ENCODE data around the gene LPAR1.

LPAR1 gene

DNA sequence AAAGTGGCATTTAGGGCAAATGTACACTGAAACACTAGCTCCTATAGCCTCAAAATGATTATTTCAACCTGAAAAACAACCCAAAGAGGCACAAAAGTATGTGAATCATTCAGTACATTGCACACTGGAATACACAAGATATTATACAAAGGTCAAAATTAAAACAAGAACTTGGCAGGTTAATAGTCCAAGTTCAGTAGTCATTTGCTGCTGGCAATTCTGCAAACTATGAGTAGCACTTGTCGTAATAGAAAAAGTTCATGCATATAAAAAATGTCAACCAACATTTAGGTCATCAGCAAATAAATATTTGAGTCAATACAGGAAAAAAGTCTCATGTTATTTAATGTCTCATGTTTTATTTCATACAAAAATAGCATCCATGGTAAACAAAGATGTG, 98.7 kb downstream of the LPAR1 start:
- H3K36me3 ChIP-seq (ENCODE audit: control insufficient read depth in 2 of 2, insufficient read depth in 2 of 2, low read length in 2 of 2): no peaks in the 10 kb centered on the region
- no peaks in the 10 kb centered on the region for H3K27me3 ChIP-seq (ENCODE audit: control insufficient read depth in 1 of 2, insufficient read depth in 2 of 2, low read length in 2 of 2)
- H3K9ac ChIP-seq (ENCODE audit: low read length in 2 of 2): no peak overlapping the region
- no peak overlapping the region for H3K4me3 ChIP-seq (ENCODE audit: low read length in 2 of 2)
- H3K9me3 ChIP-seq (ENCODE audit: control insufficient read depth in 2 of 2, low read length in 2 of 2): no peaks in the 10 kb centered on the region
- no peaks in the 10 kb centered on the region for H3K4me1 ChIP-seq (ENCODE audit: control insufficient read depth, insufficient read depth, low read length)
- no peak overlapping the region for H3K27ac ChIP-seq (ENCODE audit: low read length)

DNA sequence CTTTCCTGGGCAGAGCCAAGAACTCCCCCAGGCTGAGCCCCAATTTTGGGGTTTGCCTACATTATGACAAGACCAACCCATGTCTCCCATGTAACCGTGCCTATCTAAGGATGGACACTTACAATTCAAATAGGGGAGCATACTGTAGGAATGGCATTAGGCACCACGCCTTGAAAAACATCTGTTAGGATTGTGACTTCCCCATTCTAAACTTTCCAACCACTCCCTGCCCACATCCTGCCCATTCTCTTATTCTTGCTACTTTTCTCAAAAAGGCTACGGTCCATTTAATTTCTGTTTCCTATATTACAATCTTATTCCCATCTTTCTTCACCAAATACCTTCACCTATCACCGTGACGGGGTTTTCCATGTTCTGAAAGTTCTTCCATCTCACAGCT, 99.2 kb downstream of the LPAR1 start:
- H3K27me3 ChIP-seq (ENCODE audit: control insufficient read depth in 1 of 2, insufficient read depth in 2 of 2, low read length in 2 of 2): no peaks in the 10 kb centered on the region
- no peak overlapping the region for H3K4me3 ChIP-seq (ENCODE audit: low read length in 2 of 2)
- no peaks in the 10 kb centered on the region for H3K9me3 ChIP-seq (ENCODE audit: control insufficient read depth in 2 of 2, low read length in 2 of 2)
- H3K36me3 ChIP-seq (ENCODE audit: control insufficient read depth in 2 of 2, insufficient read depth in 2 of 2, low read length in 2 of 2): no peaks in the 10 kb centered on the region
- no peak overlapping the region for H3K9ac ChIP-seq (ENCODE audit: low read length in 2 of 2)
- H3K27ac ChIP-seq (ENCODE audit: low read length): no peak overlapping the region
- no peaks in the 10 kb centered on the region for H3K4me1 ChIP-seq (ENCODE audit: control insufficient read depth, insufficient read depth, low read length)

DNA sequence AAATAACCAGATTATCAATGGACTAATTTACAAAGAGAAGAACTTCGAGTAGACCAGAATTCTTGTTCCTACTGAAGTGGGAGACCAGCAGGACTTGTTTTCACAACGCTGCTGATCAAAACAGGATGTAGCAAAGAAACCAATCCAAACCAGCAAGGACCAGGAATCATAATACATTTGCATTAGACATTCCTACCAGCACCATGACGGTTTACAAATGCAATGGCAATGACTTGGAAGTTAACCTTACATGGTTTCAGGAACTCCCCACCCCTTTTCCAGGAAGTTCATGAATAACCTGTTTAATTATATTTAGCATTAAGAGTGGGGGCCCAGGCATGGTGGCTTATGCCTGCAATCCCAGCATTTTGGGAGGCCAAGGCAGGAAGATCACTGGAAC, 100.0 kb downstream of the LPAR1 start:
- Histone ChIP-seq H3K27me3 (ENCODE audit: control insufficient read depth in 1 of 2, insufficient read depth in 2 of 2, low read length in 2 of 2) (no peaks in the 10 kb centered on the region), H3K4me3 (ENCODE audit: low read length in 2 of 2) (no peak overlapping the region), H3K27ac (ENCODE audit: low read length) (no peak overlapping the region), H3K9me3 (ENCODE audit: control insufficient read depth in 2 of 2, low read length in 2 of 2) (no peaks in the 10 kb centered on the region), H3K36me3 (ENCODE audit: control insufficient read depth in 2 of 2, insufficient read depth in 2 of 2, low read length in 2 of 2) (no peaks in the 10 kb centered on the region), H3K4me1 (ENCODE audit: control insufficient read depth, insufficient read depth, low read length) (no peaks in the 10 kb centered on the region), H3K9ac (ENCODE audit: low read length in 2 of 2) (no peak overlapping the region)

DNA sequence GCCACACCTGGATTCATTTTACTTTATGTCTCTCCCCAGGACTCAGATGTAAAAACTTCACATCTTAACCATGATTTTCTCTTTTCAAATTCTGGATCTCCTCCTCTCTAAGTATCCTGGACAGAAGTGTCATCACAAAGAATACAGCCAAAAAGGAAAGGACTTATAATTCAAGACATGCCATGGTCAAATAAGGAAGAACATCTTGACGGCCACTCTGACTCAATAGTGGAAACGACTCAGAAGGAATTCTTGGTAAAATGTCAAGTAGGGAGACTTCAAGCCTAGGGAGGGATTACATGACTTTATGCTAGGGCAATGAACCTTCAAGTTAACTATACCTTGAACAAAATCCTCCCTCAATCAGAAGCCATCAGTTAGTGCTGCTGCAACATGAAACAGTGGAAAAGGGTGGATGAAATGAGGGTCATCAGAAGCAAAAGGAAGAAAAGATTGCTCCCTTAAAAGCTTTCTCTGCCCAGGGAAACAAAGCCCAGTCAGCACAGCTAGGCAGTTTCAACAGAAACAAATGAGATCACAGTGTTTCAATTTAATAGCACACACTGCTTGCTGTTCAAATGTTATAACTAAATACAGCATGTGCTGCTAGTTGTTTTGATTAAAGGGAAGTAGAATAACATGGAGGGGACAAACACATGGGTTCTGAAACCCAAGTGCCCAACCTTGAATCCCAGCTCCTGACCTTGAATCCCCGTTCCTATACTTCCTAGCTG, 101.4 kb downstream of the LPAR1 start:
- Histone ChIP-seq H3K9ac (ENCODE audit: low read length in 2 of 2) (no peak overlapping the region), H3K9me3 (ENCODE audit: control insufficient read depth in 2 of 2, low read length in 2 of 2) (no peaks in the 10 kb centered on the region), H3K27ac (ENCODE audit: low read length) (peak overlapping the region; percentile 43), H3K27me3 (ENCODE audit: control insufficient read depth in 1 of 2, insufficient read depth in 2 of 2, low read length in 2 of 2) (no peaks in the 10 kb centered on the region), H3K4me1 (ENCODE audit: control insufficient read depth, insufficient read depth, low read length) (no peaks in the 10 kb centered on the region), H3K36me3 (ENCODE audit: control insufficient read depth in 2 of 2, insufficient read depth in 2 of 2, low read length in 2 of 2) (no peaks in the 10 kb centered on the region), H3K4me3 (ENCODE audit: low read length in 2 of 2) (no peak overlapping the region)

DNA sequence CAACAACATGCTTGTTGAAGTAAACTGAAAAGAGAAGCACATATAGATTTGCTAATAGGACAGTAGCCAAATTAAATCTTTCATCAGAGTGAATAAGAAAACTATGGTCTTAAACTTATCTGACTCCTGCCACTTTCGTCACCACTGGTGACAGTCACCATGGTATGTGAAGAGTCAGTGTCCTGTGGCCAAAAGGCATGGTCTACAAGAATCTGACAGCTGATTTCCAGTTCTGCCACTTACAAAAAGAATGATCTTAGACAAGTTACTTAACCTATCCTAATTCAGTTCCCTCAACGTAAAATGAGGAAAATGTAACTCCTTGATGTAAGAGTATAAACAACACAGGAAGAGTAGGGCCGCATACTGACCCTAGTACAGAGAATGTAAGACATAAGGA, 102.0 kb downstream of the LPAR1 start:
- H3K27ac ChIP-seq (ENCODE audit: low read length): peak overlapping the region; percentile 43
- H3K9me3 ChIP-seq (ENCODE audit: control insufficient read depth in 2 of 2, low read length in 2 of 2): no peaks in the 10 kb centered on the region
- H3K27me3 ChIP-seq (ENCODE audit: control insufficient read depth in 1 of 2, insufficient read depth in 2 of 2, low read length in 2 of 2): no peaks in the 10 kb centered on the region
- H3K9ac ChIP-seq (ENCODE audit: low read length in 2 of 2): no peak overlapping the region
- no peaks in the 10 kb centered on the region for H3K36me3 ChIP-seq (ENCODE audit: control insufficient read depth in 2 of 2, insufficient read depth in 2 of 2, low read length in 2 of 2)
- H3K4me3 ChIP-seq (ENCODE audit: low read length in 2 of 2): no peak overlapping the region
- H3K4me1 ChIP-seq (ENCODE audit: control insufficient read depth, insufficient read depth, low read length): no peaks in the 10 kb centered on the region

DNA sequence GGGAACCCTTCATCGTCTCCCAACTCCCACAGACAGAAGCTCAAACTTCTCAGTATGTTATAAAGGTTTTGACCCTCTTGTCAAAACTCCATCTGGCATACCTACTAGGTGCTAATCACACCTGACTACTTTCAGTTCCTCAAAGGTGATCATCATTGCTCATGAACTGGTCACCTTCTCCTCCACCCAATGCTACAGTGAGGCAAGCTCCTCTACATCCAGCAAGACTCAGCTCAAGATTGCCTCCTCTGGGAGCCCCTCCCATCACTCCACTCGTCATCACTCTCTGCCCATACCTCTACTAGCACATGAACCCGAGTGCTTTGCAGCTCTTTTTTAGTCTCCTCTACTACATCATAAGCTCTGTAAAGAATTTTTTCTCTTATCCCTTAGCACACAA, 102.4 kb downstream of the LPAR1 start:
- H3K36me3 ChIP-seq (ENCODE audit: control insufficient read depth in 2 of 2, insufficient read depth in 2 of 2, low read length in 2 of 2): no peaks in the 10 kb centered on the region
- H3K9ac ChIP-seq (ENCODE audit: low read length in 2 of 2): no peak overlapping the region
- no peak overlapping the region for H3K4me3 ChIP-seq (ENCODE audit: low read length in 2 of 2)
- H3K4me1 ChIP-seq (ENCODE audit: control insufficient read depth, insufficient read depth, low read length): no peaks in the 10 kb centered on the region
- H3K27ac ChIP-seq (ENCODE audit: low read length): no peak overlapping the region
- H3K27me3 ChIP-seq (ENCODE audit: control insufficient read depth in 1 of 2, insufficient read depth in 2 of 2, low read length in 2 of 2): no peaks in the 10 kb centered on the region
- H3K9me3 ChIP-seq (ENCODE audit: control insufficient read depth in 2 of 2, low read length in 2 of 2): no peaks in the 10 kb centered on the region

DNA sequence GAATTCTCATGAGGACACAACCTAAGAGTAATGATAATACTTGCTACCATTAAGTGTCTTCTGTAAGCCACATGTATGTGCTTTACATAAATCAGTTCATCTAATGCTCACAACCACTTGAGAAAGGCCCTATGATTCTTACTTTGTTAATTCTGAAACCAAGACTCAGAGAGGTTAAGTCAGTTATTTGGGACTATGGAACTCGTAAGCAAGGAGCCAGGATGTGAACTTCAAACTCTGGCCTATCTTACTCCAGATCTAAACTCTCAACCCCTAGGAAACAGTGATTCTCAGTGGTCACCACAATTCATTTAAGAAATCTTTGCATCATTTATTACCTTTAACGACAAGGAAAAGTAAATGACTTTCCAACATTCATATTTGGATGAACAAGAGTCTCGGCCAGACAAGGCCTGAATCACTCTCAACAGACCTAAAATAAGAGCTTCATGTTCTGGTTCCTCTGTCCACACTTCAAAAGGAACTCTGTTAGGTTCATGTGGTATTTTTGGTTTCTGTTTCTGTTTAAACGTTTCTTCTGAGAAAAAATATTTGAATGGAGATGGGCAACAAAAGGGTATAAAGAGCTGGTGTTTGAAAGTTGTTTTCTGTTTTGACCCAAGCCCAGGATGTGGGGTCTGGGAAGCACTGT, 104.8 kb downstream of the LPAR1 start:
- H3K4me3 ChIP-seq (ENCODE audit: low read length in 2 of 2): no peak overlapping the region
- no peaks in the 10 kb centered on the region for H3K9me3 ChIP-seq (ENCODE audit: control insufficient read depth in 2 of 2, low read length in 2 of 2)
- H3K9ac ChIP-seq (ENCODE audit: low read length in 2 of 2): no peak overlapping the region
- no peaks in the 10 kb centered on the region for H3K27me3 ChIP-seq (ENCODE audit: control insufficient read depth in 1 of 2, insufficient read depth in 2 of 2, low read length in 2 of 2)
- H3K36me3 ChIP-seq (ENCODE audit: control insufficient read depth in 2 of 2, insufficient read depth in 2 of 2, low read length in 2 of 2): no peaks in the 10 kb centered on the region
- no peaks in the 10 kb centered on the region for H3K4me1 ChIP-seq (ENCODE audit: control insufficient read depth, insufficient read depth, low read length)
- H3K27ac ChIP-seq (ENCODE audit: low read length): no peak overlapping the region

DNA sequence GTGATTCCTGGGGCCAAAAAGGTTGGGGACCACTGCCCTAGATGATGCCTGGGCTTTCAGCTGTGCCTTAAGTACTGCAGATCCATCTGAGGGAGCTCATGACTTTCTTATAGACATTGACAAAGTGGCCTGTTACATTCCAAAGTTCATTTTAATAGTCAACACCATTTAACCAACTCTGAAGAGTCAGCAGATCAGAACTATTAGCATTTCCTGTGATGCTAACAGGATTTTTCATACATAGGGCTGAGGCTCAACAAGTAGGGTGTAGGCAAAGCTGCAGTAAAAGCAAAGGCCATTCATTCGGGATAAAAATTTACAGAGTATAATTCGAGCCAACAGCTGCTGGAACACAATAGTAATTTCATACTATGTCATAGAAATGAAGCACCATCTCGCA, 105.4 kb downstream of the LPAR1 start:
- no peak overlapping the region for H3K27ac ChIP-seq (ENCODE audit: low read length)
- no peaks in the 10 kb centered on the region for H3K4me1 ChIP-seq (ENCODE audit: control insufficient read depth, insufficient read depth, low read length)
- no peaks in the 10 kb centered on the region for H3K9me3 ChIP-seq (ENCODE audit: control insufficient read depth in 2 of 2, low read length in 2 of 2)
- H3K36me3 ChIP-seq (ENCODE audit: control insufficient read depth in 2 of 2, insufficient read depth in 2 of 2, low read length in 2 of 2): no peaks in the 10 kb centered on the region
- no peak overlapping the region for H3K4me3 ChIP-seq (ENCODE audit: low read length in 2 of 2)
- no peak overlapping the region for H3K9ac ChIP-seq (ENCODE audit: low read length in 2 of 2)
- no peaks in the 10 kb centered on the region for H3K27me3 ChIP-seq (ENCODE audit: control insufficient read depth in 1 of 2, insufficient read depth in 2 of 2, low read length in 2 of 2)

DNA sequence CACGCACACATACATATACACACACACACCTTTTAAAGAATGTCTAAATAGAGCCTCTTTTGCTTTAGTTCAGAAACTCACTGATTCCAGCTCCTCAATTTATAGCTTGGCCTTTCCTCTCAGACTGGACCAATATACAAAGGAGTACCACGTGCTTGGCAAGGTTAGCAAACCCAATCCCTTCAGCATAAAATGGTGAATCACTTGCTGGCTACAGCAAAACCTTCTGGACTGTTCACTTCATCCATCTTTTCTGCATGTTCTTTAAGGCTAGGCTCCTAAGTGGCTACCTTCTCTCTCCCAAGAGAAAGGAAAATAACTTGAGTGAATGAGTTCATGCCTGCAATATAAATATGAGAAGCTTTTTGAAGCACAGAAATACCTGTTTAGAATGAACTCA, 109.7 kb downstream of the LPAR1 start:
- H3K27ac ChIP-seq (ENCODE audit: low read length): no peak overlapping the region
- no peaks in the 10 kb centered on the region for H3K4me1 ChIP-seq (ENCODE audit: control insufficient read depth, insufficient read depth, low read length)
- H3K36me3 ChIP-seq (ENCODE audit: control insufficient read depth in 2 of 2, insufficient read depth in 2 of 2, low read length in 2 of 2): no peaks in the 10 kb centered on the region
- H3K4me3 ChIP-seq (ENCODE audit: low read length in 2 of 2): no peak overlapping the region
- H3K9me3 ChIP-seq (ENCODE audit: control insufficient read depth in 2 of 2, low read length in 2 of 2): no peaks in the 10 kb centered on the region
- no peaks in the 10 kb centered on the region for H3K27me3 ChIP-seq (ENCODE audit: control insufficient read depth in 1 of 2, insufficient read depth in 2 of 2, low read length in 2 of 2)
- H3K9ac ChIP-seq (ENCODE audit: low read length in 2 of 2): no peak overlapping the region

DNA sequence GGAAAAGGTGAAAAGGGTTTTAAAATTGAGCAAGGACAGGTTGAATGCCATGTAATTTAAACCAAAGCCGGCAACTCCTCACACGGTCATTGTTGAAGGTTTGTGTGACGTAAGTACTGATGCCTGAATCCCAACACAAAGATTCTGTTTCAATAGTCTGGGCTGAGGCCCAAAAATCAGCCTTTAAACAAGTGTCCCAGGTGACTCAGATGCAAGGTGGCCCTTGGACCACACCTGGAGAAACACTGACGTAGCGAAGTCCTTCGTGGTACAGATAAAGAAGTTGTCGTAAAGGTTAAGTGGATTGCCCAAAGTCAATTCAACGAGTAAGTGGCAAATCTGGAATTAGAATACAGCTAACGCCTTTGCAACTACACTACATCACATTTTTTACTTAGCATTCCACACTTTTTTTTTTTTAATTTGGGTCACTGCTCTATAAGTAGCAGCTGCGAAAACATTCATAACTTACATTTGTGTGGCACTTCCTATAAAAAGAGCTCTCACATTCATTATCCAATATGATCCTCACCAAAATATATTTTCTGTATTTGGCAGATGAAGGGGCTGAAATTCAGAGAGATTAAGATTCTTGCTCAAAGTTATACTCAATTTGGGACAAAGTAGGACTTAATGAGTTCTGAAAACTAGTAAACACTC, 111.3 kb downstream of the LPAR1 start:
- H3K27ac ChIP-seq (ENCODE audit: low read length): no peak overlapping the region
- H3K36me3 ChIP-seq (ENCODE audit: control insufficient read depth in 2 of 2, insufficient read depth in 2 of 2, low read length in 2 of 2): no peaks in the 10 kb centered on the region
- no peaks in the 10 kb centered on the region for H3K9me3 ChIP-seq (ENCODE audit: control insufficient read depth in 2 of 2, low read length in 2 of 2)
- no peak overlapping the region for H3K4me3 ChIP-seq (ENCODE audit: low read length in 2 of 2)
- H3K4me1 ChIP-seq (ENCODE audit: control insufficient read depth, insufficient read depth, low read length): no peaks in the 10 kb centered on the region
- H3K27me3 ChIP-seq (ENCODE audit: control insufficient read depth in 1 of 2, insufficient read depth in 2 of 2, low read length in 2 of 2): no peaks in the 10 kb centered on the region
- no peak overlapping the region for H3K9ac ChIP-seq (ENCODE audit: low read length in 2 of 2)

DNA sequence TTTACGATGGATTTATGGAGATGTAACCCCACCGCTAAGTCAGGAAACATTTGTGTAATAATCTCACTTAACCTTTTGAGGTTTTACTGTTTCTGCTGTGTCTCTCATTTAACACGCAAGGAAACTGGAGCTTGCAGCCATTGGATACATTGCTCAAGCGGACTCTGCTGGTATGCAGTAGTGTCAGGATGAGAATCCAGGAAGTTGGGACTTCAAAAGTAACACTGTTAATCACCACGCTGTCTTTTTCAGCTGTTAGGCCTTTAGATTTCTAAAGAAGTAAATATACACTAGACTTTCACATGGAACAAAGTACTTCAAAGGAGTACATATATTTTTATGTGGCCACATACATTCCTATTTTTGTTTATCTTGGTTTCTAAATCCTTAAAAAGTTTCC, 114.7 kb downstream of the LPAR1 start:
- Histone ChIP-seq H3K36me3 (ENCODE audit: control insufficient read depth in 2 of 2, insufficient read depth in 2 of 2, low read length in 2 of 2) (no peaks in the 10 kb centered on the region), H3K4me1 (ENCODE audit: control insufficient read depth, insufficient read depth, low read length) (no peaks in the 10 kb centered on the region), H3K9ac (ENCODE audit: low read length in 2 of 2) (no peak overlapping the region), H3K27ac (ENCODE audit: low read length) (no peak overlapping the region), H3K4me3 (ENCODE audit: low read length in 2 of 2) (no peak overlapping the region), H3K27me3 (ENCODE audit: control insufficient read depth in 1 of 2, insufficient read depth in 2 of 2, low read length in 2 of 2) (no peaks in the 10 kb centered on the region), H3K9me3 (ENCODE audit: control insufficient read depth in 2 of 2, low read length in 2 of 2) (no peaks in the 10 kb centered on the region)
